ENCODE results near the gene DHDH. TPM values are rescaled to one million over a fixed set of nuclear protein-coding genes. Genes with fewer than 3 reads are reported as not detected.

Gene DHDH
- polyA plus RNA-seq, 1 experiment = not detected

DNA sequence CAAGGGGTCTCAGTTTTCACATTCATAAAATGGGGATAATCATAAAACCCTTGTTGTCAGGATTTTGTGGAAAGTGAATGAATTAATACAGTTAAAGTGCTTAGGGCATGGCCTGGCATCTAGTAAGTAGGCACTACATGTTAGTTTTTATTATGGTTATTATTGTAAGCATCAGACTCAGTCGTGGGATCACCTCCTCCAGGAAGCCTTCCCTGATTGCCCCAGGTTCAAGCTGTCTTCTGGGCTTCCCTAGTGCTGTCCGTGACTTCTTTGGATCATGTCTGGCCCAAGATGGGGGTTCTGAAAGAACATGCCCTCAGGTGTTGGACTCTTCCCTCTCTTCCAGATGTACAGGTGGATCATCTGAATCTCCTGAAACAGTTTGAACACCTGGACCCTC lies 22.7 kb upstream of the DHDH start:
- DNase-seq (ENCODE audit: low read depth) = no peak
- ChIA-PET CTCF (no interaction called here), POLR2A (no interaction called here)
- Histone ChIP-seq H3K36me3 (ENCODE audit: control insufficient read depth, insufficient read depth, low read length) (peaks cover 23% of the 10 kb centered on the region), H3K27me3 (ENCODE audit: control insufficient read depth, insufficient read depth, low read length) (no peaks in the 10 kb centered on the region), H3K4me3 (ENCODE audit: low read depth, low read length) (no peak overlapping the region)
- TF ChIP-seq, protein P1, sequence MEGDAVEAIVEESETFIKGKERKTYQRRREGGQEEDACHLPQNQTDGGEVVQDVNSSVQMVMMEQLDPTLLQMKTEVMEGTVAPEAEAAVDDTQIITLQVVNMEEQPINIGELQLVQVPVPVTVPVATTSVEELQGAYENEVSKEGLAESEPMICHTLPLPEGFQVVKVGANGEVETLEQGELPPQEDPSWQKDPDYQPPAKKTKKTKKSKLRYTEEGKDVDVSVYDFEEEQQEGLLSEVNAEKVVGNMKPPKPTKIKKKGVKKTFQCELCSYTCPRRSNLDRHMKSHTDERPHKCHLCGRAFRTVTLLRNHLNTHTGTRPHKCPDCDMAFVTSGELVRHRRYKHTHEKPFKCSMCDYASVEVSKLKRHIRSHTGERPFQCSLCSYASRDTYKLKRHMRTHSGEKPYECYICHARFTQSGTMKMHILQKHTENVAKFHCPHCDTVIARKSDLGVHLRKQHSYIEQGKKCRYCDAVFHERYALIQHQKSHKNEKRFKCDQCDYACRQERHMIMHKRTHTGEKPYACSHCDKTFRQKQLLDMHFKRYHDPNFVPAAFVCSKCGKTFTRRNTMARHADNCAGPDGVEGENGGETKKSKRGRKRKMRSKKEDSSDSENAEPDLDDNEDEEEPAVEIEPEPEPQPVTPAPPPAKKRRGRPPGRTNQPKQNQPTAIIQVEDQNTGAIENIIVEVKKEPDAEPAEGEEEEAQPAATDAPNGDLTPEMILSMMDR (IDR thresholded peaks at IDR 0.05; ENCODE audit: insufficient read depth, low read depth, low read length) = no peak

DNA sequence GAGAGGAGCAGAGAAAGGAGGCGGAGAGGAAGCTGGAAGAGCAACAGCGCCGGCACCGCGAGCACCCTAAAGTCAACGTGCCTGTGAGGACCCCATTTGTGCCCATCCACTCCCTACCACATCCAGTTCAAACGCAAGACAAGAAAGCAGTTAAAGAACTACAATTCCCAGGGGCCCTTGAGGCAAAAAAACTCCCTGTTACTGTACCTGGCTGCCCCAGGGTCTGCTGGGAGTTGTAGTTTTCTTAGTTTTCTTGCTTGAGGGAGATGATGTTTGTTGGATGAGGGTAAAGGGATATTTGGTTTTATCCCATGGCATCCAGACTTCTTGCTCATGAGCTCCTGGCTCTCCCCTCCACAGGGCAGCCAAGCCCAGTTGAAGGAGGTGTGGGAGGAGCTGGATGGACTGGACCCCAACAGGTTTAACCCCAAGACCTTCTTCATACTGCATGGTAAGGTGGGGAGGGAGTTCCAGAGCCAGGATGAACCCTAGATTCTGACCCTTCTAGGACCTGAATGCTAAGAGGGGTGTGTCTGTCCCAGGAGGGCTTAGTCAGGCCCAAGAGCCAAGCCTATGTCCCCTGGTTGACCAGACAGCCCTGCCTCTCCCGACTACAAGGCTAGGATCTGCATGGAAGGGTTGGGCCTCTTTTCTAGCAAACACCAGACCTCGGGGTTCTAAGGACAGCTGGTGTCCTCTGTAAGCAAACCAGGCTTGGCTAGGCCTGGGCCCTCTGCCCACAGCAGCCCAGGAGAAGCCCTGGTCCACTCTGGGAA lies 20.2 kb upstream of the DHDH start:
- ChIA-PET CTCF (no interaction called here), POLR2A (no interaction called here)
- TF ChIP-seq, protein P1 (IDR thresholded peaks at IDR 0.05; ENCODE audit: insufficient read depth, low read depth, low read length) = no peak
- no peaks in the 10 kb centered on the region for H3K27me3 ChIP-seq (ENCODE audit: control insufficient read depth, insufficient read depth, low read length)
- H3K36me3 ChIP-seq (ENCODE audit: control insufficient read depth, insufficient read depth, low read length) = peaks cover 23% of the 10 kb centered on the region
- H3K4me3 ChIP-seq (ENCODE audit: low read depth, low read length) = no peak overlapping the region
- DNase-seq (ENCODE audit: low read depth) = no peak

DNA sequence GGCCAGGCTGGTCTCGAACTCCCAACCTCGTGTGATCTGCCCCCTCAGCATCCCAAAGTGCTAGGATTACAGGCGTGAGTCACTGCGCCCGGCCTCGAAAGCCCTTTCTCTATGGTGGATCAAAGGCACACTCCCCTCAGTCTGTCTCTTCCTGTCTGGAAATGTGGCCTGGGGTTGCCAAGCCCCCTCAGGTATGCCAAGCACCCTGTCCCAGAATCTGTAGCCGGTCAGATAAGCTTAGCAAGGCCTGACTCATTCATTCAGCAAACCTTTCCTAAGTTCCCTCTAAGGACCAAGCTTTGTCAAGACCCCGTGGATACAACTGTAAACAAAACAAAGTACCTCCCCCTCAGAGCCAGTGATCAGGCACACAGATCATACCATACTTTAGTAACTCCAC lies 19.3 kb upstream of the DHDH start:
- DNase-seq (ENCODE audit: low read depth) = no peak
- no peaks in the 10 kb centered on the region for H3K27me3 ChIP-seq (ENCODE audit: control insufficient read depth, insufficient read depth, low read length)
- no peak overlapping the region for H3K4me3 ChIP-seq (ENCODE audit: low read depth, low read length)
- H3K36me3 ChIP-seq (ENCODE audit: control insufficient read depth, insufficient read depth, low read length) = peaks cover 24% of the 10 kb centered on the region
- POLR2A ChIA-PET = no interaction called here
- CTCF ChIA-PET = no interaction called here
- TF ChIP-seq, protein P1 (IDR thresholded peaks at IDR 0.05; ENCODE audit: insufficient read depth, low read depth, low read length) = no peak

DNA sequence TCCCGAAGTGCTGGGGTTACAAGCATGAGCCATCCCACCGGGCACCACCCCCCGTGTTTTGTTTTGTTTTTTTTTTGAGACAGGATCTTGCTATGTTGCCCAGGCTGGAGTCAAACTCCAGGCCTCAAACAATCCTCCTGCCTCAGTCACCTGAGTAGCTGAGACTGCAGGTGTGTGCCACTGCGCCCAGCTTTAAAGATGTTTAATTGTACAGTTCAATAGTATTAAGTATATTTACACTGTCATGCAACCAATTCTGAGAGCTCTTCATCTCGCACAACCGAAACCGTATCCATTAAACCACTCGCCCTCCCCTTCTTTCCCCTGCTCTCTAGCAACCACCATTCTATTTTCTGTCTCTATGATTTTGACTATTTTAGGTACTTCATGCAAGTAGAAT lies 17.7 kb upstream of the DHDH start:
- CTCF ChIA-PET = no interaction called here
- peaks cover 25% of the 10 kb centered on the region for H3K36me3 ChIP-seq (ENCODE audit: control insufficient read depth, insufficient read depth, low read length)
- no peaks in the 10 kb centered on the region for H3K27me3 ChIP-seq (ENCODE audit: control insufficient read depth, insufficient read depth, low read length)
- TF ChIP-seq, protein P1 (IDR thresholded peaks at IDR 0.05; ENCODE audit: insufficient read depth, low read depth, low read length) = no peak
- no peak for DNase-seq (ENCODE audit: low read depth)
- H3K4me3 ChIP-seq (ENCODE audit: low read depth, low read length) = no peak overlapping the region
- POLR2A ChIA-PET = interaction anchor here (0.5 kb wide), 1 partner anchor 9 kb away, joined by 4 read pairs; no protein-coding TSS in a partner anchor

DNA sequence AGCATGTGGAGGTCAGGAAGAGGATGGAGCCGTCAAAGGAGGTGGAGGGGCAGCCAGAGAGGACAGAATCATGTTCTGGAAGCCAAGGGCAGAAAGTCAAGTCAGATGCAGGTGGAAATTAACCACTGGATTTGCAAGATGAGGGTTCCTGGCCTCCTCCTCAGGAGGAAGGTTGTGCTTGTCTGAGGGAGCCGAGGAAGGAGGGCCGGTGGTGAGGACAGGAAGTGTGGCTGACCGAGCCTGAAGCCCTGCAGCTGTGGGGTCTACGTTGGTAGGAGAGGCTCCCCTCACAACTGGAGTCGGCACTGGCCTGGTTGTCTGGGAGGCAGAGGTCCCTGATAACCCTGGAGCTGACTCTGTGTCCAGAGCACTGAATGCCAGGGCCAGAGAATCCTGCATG lies 15.4 kb upstream of the DHDH start:
- no peak for DNase-seq (ENCODE audit: low read depth)
- H3K36me3 ChIP-seq (ENCODE audit: control insufficient read depth, insufficient read depth, low read length) = peaks cover 26% of the 10 kb centered on the region
- CTCF ChIA-PET = no interaction called here
- no peaks in the 10 kb centered on the region for H3K27me3 ChIP-seq (ENCODE audit: control insufficient read depth, insufficient read depth, low read length)
- TF ChIP-seq, protein P1 (IDR thresholded peaks at IDR 0.05; ENCODE audit: insufficient read depth, low read depth, low read length) = no peak
- POLR2A ChIA-PET = interaction anchor here (0.7 kb wide), 1 partner anchor 32 kb away, joined by 7 read pairs; no protein-coding TSS in a partner anchor
- no peak overlapping the region for H3K4me3 ChIP-seq (ENCODE audit: low read depth, low read length)

Data from BJ (cell line).